ENCODE measurements around the gene PHOSPHO1.

- no peak for TF ChIP-seq CTCF (IDR thresholded peaks at IDR 0.05)
- no peak for TF ChIP-seq POLR2A (IDR thresholded peaks at IDR 0.05)
These were observed 20.2 kb downstream of the PHOSPHO1 start, which contains the start of the genes ABI3 and GNGT2 for GRCh38 chr17:49210158-49211029.

Data from thyroid gland (tissue), 4 donors.